ENCODE data around the gene ADPRS.

Gene ADPRS

DNA sequence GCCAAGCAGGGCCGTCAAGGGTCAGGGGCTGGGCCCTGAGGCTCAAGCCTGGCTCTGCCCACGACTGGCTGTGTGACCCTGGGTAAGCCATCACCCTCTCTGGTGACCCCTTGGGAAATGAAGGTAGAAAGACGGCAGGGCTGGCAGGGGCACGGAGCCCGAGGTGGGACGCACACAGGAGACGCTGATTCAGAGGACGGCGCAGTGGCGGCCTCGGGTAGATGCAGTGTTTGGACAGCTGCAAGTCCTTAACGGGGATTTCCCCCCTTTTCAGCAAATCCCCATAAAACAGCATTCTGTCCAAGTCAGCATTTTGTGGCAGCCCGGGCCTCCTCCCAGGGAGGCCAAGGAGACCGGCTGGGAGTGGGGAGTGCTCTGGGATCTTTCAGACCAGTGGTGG lies 19.6 kb downstream of the ADPRS start:
- DNase-seq (ENCODE audit: low read depth) = no peak

DNA sequence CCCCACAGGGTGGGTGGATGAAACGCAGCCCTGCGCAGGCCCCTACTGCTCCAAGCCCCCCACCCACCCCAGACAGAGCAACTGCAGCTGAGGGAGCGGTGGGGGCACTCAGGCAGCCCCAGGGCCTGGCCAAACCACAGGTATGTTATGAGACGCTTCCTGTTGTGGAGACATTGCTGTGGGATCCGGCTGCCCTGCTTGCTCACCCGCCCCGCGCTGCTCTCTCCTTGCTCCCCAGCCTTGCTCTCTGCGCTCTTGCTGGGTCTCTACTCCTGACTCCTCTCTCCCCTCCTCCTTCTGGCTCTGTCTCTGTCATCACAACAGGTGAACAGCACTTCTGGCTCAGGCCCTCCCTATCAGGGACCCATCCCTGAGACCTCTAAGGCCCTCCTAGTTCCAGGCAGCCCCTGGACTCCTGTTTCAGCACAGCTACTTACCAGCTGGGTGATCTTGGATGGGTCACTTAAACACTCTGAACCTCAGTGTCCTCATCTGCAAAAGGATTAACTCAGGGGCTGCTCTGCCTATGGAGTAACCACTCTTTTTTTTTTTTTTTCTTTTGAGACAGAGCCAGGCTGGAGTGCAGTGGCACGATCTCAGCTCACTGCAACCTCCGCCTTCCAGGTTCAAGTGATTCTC lies 20.5 kb downstream of the ADPRS start:
- peak; percentile 37 for DNase-seq (ENCODE audit: low read depth)

DNA sequence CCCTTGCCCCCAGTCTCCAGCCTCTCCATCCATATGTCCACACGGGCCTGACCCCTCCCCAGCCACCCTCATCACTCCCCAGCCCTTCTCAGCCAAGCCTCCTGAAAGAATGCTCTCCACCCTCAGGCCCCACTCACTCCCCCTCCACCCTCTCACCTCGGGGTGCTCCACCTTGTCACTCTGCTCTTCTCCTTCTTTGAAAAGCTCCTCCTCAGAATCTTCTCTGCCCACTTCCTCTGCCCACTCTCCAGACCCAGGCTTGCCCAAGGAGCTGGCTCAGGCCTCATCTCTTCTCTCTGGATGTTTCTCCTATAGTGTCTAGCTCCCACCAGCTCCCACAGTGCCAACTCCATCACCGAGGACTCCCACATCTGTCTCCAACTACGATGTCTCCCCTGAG lies 22.5 kb downstream of the ADPRS start:
- DNase-seq (ENCODE audit: low read depth) = no peak

DNA sequence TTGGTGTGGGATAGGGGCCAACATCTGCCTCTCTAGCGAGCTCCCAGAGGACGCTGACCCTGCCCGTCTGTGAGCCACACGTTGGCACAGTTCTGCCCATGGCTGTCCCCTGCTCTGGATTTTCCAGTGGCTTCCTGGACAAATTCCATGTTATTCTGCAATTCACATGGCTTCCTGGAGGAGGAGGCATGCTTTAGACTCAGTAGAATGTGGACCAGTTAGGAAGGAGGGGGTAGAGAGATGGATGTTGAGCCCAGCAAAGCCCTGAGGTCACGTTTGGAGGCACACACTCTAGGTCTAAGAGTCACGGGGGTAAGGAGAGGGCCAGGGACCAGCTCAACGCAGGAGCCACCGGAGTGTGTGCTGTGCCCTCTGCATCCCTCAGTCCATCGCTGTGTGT lies 24.1 kb downstream of the ADPRS start:
- DNase-seq (ENCODE audit: low read depth) = no peak

DNA sequence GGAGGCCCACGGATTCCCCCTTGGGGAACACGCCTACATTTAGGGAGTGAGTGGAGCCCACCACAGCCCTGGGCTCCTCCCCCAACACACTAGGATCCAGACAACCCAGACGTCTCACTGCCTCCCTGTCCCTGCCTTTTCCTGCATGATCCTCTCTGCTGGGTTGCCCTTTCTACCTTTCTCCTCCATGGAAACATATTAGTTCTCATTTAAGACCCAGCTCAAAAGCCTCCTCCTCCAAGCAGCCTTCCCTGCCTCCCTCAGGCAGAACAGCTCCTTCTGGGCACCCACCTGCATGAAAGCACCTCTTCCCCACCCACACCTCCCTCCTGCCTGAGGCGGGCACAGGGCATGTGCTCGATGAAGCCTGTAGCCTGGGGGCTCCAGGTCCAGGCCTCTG lies 25.7 kb downstream of the ADPRS start:
- no peak for DNase-seq (ENCODE audit: low read depth)

DNA sequence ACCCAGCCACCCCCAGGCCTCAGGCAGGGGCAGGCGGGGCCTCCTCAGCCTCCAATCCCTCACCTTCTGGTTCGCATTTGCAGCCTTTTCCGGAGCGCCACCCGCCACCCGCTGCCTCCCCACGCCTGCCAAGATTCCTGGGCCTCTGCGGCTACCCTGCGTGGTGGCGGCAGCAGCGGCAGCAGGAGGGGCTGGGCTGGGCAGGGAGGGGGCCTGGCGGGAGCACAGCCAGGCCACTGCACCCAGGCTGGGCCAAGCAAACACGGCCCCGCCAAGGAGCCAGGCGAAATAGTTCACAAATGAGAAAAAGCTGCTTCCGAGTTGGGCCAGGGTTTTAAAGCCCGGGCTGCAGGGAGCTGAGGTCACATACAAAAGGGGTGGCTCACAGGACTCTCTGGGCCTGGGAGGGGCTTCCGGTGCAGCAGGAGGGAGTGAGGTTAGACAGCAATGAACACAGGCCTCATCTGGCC lies 26.5 kb downstream of the ADPRS start:
- DNase-seq (ENCODE audit: low read depth) = no peak

DNA sequence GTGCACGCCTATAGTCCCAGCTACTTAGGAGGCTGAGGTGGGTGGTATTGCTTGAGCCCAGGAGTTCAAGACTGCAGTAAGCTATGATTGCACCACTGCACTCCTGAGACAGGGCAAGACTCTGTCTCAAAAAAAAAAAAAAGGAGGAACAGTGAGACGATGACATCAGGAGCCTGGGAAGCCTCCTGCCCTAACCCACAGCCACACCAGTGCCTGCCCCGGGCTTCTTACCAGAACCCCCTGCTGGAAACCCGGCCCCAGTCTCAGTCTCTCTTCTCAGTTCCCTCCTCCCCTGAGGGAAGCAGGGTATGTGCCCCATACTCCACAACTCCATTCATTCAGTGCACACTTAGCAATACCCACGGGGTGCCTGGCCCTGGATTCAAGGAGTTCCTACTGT lies 27.2 kb downstream of the ADPRS start:
- DNase-seq (ENCODE audit: low read depth) = no peak

DNA sequence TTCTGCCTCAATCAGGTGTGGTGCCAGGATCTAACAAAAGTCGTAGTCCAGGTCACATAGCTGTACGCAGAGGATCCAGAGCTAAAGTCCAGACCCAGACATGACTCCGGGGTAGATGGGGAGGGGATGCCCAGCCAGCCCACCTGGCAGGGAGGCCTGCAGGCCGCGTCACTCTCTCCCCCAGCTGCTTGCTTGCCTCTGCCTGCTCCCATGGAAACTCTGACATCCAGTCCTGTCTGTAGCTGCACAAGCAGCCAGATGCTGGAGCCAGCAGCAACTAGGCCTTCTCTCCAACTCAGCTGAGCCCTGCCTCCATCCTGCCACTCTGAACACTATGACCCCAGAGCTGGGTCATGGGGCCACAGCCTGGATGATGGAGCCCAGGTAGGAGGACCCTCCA lies 28.2 kb downstream of the ADPRS start:
- no peak for DNase-seq (ENCODE audit: low read depth)

DNA sequence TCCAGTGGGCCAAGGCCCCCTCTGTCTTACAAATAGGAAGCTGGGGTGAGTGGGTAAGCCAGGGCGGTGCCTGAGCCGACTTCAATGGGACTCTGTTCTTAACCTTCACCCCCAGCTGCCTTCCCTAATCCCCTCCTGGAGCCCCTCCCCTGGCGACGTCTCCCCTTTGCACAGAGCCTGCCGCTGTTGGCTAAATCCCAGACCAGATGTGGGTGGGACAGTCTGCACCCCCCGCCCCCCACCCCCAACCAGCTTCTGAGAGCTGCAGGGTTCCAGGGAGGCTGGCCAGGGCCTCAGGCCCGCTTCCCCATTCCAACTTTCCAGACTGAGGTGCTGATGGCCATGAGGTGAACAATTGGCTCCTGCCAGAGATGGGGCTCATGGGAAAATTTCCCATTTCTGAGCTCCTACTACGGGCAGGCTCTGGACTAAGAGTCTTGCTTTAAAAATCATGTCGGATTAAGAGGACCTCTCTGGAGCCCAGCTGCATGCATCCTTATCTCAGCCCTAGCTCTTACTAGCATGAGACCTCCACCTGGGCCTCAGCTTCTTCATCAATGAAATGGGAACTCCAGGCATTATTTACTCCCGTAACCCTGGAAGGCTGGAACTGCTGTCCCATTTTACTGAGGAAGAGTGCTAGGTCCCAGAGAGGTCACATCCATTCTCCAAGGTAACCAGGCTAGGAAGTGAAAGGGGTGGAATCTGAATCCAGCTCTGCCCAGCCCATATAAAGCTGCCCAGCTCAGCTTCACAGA lies 29.9 kb downstream of the ADPRS start:
- no peak for DNase-seq (ENCODE audit: low read depth)

DNA sequence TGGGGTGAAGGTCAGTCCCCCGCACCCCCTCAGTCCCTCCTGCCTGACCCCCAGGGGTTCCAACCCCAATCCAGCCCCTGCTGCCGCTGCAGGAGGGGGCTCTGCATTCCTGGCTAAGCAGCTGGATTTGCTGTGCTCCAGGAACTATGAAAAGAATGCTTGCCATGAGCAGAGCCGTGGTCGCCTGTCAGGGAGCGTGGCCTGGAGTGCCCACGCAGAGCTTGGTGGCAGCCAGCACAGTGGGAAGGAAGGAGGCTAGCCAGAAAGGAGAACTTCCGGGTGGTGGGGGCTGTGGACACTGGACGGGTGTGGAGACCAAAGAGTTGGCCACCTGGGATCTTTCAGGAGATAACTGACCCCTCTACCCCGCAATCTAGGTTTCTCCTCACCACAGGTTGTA lies 30.8 kb downstream of the ADPRS start:
- DNase-seq (ENCODE audit: low read depth) = no peak

DNA sequence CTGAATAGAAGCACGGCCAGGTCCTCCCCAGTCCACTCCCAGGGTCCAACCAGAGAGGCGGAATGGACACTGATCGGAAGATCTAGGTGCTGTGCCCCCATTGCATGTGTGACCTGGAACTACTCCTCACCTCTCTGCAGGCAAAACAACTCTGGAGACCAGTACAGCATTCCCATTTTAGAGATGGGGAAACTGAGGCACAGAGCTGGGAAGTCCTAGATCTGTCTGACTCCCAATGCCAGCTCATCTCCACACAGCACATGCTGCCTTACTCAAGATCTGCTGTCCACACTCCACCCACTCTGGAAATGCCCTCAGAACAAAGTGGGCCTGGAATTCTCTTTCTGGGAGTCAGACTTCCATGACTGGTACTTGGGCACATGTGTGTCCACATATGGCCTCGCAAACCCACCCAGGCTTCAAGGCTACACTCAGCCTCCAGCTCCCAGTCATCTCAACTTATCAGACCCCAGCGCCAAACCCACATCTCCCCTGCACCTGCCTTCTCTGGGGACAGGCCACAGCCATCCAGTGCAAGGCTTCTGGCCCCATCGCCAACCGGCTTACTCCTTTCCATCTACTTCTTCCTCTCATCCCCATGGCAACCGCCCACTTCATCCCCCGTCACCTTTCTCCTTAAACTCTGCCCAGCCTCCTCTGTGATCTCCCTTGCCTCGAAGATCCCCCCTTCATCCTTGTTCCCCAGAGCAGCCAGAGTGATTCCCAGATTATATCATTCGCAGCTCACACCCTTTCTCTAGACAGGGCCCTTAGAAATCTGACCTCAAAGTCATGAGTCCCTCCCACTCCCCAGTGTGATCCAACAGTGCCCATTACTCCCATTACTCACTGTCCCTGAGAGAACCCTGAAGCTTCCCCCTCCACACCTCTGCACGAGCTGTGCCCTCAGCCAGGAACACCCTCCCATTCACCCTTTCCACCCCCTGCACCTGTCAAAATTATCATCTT lies 33.7 kb downstream of the ADPRS start:
- no peak for DNase-seq (ENCODE audit: low read depth)

DNA sequence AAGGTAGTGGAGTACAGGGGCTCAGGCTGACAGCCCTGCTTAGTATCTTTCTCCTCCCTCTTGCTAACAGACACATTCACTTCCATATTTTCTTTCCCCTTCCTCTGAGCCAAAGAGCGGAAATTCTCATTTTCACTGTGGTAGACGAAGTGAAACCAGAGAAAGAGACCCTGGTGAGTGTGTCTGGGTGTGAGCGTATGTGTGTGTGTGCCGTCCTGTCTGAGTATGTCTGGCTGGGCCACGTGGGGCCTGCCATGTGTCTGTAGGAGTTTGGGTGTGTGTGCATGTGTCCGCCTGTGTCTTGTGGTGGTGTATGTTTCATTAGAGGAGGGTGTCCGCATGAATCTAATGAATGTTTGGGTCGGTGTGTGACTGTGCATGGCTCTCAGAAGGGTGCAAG lies 34.7 kb downstream of the ADPRS start:
- no peak for DNase-seq (ENCODE audit: low read depth)

DNA sequence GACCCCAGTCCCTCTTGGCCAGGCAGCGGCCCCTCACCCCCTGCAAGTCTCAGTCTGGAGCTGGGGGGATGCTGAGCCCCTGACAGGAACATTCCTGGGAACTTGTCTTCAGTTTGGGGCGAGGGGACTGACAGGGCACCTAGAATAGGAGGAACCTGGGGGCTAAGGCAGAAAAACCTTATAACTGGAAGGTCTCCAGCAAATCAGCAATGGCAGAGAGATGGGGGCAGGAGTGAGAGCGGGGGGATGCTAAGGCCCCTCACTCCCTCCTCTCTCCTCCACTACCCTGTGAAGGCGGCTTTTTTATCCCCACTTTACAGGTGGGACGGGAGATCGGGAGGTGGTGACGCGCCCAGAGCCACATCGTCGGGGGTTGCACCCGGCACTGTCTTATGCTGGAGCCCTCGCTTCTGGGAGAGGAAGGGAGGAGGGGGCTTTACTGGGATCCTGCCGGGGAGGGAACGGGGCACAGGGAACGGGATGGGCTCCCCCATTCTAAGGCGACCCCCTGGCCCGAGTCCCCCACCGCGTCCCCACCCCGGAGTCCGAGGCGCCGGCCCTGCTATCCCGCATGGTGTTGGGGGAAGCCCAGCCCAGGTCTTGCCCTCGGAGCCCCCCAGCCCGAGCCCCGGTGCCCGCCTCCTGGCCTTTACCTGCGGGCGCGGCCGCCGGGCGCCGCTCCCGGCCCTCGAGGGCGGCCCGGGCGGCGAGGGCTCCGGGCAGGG lies 35.9 kb downstream of the ADPRS start:
- DNase-seq (ENCODE audit: low read depth) = no peak

DNA sequence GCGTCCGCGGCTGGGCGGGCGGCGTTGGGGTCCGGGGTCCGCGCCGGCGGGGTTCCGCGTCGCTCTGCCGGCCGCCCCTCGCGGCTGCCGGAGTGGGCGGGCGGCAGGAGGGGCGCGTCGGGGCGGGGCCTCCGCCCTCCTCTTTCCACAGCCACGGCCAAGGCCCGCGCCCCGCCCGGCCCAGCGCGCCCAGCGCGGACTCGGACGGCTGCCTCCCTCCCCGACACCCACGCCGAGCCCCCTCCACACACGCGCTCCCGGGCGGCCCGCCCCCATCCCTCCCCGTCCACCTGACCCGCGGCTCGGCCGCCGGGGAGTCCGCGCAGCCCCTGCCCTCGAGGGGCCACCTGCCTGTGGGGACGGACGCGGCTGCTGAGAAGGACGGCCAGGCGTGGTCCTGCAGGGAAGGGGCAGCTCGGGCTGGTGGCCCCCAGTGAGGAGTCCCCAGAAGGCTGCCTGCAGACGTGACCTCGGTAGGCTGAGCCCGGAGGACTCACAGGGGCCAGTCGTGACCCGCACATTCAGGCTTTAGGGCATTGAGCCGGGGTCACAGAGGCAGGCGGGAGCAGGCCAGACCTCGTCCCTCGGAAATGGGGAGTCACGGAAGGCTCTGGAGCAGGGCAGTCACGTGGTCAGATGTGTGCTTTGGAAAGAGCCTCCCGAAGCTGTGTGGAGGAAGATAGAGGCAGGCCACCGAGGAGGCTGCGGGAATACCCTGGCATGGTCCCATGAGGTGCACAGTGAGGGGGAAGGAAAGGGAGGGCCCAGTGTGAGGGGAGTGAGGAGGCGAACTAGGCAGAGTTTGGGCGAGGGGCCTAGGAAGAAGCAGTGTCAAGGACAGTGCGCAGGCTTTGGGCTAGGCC lies 36.7 kb downstream of the ADPRS start, which contains the start of gene COL8A2:
TSS of gene COL8A2 (minus strand) at position 94 of the 863 bp plus-strand sequence. CDS start 24,980 bp downstream, outside the sequence.
- DNase-seq (ENCODE audit: low read depth) = no peak

DNA sequence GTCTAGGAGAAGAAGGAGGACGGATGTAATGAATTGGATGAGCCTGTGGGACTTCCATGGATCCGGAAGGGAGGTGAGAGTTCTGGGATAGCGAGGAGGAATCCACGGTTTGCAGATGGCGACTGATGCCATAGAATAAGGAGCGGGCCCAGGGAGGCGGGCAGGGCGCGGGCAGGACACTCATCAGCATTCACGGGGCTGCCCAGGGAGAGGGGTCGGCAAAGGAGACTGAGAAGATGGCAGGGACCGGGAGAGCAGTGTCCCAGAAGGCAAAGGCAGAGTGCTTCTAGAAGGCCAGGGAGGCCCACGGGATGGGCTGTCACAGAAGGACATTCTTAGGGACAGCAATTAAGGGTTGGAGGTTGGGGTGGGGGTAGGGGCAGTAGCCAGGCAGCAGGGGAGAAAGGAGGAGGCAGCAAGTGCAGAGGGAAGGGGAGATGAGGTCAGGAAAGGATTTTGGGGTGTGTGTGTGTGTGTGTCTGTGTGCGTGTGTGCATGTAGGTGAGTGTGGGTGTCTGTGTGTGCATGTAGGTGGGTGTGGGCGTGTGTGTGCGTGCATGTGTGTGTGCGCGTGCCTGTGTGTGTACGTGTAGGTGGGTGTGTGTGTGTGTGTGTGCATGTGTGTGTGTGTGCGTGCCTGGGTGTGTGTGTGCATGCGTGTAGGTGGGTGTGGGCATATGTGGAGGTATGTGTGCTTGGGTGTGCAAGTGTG lies 37.5 kb downstream of the ADPRS start:
- no peak for DNase-seq (ENCODE audit: low read depth)

DNA sequence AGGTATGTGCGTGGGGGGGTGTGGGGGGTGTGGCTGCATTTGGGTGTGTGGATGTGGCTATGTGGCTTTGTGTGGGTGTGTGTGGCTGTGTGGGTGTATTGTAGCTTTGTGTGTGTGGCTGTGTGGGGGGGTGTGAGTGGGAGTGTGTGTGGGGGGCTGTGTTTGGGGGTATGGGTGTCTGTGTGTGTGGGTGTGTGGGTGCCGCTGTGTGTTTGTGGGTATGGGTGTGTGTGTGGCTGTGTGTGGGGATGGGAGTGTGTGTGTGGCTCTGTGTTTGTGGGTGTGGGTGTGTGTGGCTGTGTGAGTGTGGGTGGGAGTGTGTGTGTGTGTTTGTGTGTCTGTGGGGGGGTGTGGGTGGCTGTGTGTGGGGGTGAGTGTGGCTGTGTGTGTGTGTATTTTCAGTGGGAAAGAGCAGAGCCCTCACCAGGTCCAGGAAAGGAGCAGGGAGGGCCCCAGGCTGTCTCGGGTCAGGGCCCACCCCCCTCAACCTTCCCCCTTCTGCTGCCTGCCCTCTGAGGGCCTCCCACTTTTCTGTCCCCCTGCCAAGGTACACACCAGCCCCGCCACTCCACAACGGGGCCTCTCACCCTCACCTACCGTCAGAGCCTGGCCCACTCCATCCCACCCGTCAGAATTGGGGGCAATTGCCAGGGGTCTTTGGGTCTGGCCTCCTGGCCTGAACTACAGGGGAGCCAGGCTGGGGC lies 38.3 kb downstream of the ADPRS start:
- DNase-seq (ENCODE audit: low read depth) = no peak

DNA sequence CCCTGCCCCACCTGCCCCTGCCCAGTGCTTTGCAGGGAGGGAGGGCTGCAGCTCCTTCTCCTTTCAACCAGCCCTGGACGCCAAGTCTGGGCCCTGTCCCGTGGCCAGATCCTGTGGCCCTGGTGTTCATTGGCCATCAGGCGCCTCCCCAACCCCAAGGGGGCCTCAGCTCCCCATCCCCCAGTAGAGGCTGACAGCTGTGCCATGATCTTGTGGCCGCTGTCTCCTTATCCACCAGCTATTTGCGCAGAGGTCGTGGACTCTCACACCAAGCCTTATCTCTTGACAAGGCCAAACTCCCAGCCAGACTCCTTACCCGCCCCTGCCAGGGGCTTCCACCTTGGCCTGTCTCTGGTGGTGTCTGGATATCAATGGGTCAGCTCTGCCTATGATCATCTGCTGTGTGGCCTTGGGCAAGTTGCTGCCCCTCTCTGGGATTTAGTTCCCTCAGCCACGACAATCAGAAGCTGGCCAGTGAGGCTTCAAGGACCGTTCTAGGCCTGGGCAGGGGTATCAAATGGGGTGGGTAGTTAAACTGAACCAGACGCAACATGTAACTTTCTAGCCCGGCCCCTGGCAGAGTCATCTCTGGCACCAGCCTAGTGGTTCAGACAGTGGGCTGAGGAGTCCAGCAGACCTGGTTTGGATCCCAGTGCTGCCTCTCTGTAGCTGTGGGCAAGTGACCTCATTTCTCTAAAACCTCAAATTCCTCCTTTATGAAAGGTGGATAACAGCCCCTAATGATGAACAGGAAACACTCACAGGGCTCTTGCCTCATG lies 39.6 kb downstream of the ADPRS start:
- no peak for DNase-seq (ENCODE audit: low read depth)

DNA sequence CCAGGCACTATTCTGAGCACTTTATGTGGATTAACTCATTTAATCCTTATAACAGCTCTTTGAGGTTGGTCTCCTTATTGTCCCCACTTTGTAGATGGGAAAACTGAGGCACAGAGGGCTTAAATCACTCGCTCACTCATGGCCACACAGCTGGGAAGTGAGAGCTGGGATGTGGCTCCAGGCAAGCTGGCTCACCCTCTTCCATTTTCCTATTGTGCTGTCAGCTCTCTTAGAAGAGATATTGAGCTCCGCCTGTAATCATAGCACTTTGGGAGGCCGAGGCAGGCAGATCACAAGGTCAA lies 40.2 kb downstream of the ADPRS start:
- no peak for DNase-seq (ENCODE audit: low read depth)

DNA sequence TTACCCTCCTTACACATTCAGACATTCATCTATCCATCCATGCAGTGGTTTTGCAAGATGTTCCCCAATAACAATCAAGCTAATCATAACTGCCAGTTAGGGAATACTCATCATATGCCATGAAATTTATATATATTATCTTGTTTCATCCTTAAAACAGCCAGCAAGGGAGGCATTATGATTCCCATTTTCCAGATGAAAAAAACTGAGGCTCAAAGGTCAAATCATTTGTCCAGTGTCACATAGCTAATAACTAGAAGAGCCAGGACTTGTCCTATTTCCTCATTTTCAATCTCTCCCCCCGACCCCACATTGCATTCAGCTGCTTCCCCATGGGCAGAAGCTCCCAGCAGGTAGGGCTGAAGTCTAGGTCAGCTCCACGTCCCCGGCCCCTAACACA lies 43.3 kb downstream of the ADPRS start:
- no peak for DNase-seq (ENCODE audit: low read depth)

All from activated T-helper 1 cell treated with Interleukin-2 at 50 U/mL for 16 hours (primary cell).